Measurements from ENCODE around the gene RBBP5.

GRCh38 chr1:205107327-205107726 lies 14.5 kb downstream of the RBBP5 start:
- no peak for TF ChIP-seq POLR2A (IDR thresholded peaks at IDR 0.05)
- TF ChIP-seq, protein P1, sequence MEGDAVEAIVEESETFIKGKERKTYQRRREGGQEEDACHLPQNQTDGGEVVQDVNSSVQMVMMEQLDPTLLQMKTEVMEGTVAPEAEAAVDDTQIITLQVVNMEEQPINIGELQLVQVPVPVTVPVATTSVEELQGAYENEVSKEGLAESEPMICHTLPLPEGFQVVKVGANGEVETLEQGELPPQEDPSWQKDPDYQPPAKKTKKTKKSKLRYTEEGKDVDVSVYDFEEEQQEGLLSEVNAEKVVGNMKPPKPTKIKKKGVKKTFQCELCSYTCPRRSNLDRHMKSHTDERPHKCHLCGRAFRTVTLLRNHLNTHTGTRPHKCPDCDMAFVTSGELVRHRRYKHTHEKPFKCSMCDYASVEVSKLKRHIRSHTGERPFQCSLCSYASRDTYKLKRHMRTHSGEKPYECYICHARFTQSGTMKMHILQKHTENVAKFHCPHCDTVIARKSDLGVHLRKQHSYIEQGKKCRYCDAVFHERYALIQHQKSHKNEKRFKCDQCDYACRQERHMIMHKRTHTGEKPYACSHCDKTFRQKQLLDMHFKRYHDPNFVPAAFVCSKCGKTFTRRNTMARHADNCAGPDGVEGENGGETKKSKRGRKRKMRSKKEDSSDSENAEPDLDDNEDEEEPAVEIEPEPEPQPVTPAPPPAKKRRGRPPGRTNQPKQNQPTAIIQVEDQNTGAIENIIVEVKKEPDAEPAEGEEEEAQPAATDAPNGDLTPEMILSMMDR (IDR thresholded peaks at IDR 0.05) = no peak
